HG02852 (cell line): ENCODE measurements around the gene SMG9.

ENCODE experiments used
- ATAC-seq: cut with Tn5 transposase; IDR thresholded peaks from one replicate; pipeline ENCODE4 v1.9.1; 2021; ENCODE audit warnings: mild to moderate bottlenecking, moderate library complexity; ENCODE audit not compliant: unreplicated experiment

SMG9 gene

DNA sequence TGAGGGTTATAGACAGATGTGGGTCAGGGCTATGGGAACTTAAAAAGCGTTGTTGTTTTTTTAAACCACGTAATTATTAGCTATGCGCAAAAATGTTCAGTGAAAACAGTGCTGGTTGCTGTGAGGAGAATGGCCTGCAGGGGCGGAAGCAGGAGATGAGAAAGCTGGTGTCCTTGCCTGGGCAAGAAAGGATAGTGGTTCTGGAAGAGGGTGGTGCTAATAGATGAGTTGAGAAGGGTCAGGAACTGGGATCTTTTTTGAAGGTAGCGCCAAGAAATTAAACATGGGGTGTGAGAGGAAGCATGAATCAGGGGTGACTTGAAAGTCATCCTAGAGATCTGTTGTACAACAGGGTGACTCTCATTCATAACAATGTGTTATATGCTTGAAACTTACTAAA lies 4.8 kb upstream of the SMG9 start:
- no peak for ATAC-seq

DNA sequence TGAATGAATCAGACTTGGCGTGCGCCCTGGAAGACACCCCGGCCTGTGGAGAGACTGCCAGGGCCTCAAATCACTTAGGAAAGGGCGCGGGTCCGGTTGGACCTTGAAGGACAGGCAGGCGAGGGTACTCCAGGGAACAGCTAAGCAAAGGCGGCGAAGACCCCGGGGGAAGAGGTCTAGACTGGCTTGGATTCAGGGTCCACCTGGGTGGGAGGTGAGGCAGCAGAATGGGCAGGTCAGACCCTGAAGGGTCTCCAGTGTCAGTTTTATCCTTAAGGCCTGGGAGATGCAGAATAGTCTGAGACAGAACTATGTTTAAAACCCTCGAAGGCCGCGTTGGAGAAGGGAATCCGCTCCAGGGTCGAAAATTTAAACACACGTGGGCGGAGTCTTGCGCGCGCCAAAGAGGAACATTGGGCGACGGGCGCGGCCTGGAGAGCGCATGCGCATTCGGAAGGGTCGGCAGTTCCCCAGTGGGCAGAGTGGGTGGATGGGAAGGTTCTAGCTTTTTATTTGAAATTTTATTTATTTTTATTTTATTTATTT lies 567 bp upstream of the SMG9 start:
- no peak for ATAC-seq

DNA sequence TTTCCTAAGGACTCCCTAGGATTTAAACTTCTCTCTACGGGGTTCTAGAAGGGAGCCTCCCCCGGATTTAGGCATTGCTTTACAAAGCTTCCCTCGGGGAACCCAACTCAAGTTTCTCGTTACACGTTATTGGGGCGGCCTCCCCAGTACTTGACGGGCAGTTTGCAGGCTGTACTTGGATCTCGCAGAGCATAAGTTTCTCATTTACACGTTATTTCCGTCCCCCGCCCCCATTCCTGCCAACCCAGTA lies 584 bp downstream of the SMG9 start:
- no peak for ATAC-seq

DNA sequence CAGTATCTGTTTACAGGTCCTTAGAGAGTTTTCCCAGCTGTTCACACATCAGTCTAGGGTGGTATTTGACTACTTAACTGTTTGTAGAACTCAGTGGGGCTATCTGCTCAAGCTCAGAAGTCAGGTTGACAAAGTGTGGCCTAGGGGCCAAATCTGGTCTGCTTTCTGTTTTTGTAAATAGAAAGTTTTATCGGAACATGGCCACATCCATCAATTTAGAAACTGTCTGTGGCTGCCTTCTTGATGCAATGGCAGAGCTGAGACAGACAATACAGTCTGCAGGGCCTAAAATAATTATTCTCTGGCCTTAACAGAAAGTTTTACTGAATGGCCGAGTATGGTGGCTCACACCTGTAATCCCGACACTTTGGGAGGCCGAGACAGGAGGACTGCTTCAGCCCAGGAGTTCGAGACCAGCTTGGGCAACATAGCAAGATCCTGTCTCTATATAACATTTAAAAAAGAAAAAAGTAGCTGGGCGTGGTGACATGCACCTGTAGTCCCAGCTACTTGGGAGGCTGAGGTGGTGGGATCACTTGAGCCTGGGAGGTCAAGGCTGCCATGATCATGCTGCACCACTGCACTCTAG lies 2.4 kb downstream of the SMG9 start:
- ATAC-seq = no peak

DNA sequence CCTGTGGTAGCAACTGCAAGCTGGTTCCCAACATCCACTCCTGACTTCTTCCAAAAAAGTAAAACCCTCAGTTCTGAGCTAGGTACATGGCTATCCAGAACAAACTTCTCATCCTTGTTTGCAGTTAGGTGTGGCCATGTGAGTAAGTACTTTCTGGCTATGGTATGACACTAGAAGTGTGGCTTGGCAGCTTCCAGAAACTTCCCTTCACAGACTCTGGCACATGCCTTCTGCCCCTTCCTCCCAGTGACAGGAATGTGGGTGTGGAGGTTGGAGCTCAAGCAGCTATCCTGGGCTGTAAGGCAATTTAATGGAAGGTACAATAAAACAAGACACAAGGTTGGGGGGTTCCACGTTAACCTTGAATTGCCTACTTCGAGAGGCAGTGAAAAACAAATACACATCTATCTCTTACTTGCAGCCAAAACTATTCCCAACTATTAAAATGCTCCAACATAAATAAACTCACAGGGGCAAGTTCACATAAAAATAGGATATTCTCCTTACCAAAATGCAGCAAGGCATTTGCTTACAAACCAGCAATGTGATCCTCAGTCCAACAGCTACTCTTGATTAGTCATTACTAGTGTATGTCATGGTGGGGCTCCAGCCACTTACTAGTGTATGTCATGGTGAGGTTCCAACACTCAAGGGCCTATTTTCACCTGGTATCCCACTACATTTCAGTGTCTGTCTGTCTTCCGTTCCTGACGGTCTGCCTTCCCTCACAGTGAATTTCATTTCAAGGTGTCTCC lies 3.1 kb downstream of the SMG9 start:
- ATAC-seq = no peak

DNA sequence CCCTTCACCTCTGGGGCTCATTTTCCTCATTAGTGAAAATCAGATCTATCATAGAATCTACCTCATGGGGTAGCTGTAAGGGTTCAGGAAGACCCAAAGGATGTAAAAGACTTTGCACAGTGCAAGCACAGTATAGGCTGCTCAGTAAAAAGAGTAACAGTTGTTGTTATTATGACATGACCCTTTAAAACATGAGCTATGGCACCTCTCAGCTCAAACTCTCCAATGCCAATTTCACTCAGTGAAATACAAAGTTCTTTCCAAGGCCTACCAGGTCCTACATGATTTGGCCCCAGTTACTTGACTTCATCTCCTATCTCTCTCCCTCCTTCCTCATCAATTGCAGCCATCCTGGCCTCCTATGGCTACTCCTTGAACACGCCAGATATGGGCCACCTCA lies 4.9 kb downstream of the SMG9 start:
- ATAC-seq = no peak

DNA sequence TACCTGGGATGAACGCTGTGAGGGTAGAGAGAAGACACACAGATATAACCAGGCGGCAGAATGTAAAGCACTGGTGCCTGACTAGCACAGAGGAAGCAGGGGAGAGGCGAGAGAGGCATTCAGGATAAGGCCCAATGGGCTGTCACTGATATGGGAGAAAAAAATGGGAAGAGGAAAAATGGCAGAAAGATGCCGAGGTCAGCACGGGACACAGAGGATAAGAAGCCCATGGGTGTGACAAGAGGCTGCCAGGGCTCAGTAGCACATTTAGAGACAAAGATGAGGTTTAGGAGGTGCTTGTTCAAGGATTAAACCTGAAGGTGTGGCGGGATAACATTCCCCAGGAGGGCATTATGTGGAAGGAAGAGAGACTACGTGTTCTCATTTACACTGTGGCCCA lies 5.6 kb downstream of the SMG9 start:
- ATAC-seq = no peak

DNA sequence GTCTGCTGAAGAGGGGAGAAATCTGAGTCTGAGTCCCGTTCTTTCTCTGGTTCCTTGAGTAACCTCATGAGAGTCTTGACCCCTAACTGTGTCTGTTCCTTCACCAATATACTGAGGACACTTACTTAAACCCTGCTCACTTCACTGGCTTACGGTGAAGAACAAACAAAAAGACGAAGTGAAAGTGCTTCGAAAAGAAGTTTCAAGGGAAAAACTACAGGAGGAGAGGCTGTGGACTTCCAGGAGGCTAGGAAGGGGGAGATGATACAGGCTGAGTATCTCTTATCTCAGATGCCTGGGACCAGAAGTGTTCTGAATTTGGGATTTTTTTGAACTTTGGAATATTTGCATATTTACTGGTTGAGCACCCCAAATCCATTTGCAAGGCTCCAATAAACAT lies 6.1 kb downstream of the SMG9 start:
- ATAC-seq = no peak

DNA sequence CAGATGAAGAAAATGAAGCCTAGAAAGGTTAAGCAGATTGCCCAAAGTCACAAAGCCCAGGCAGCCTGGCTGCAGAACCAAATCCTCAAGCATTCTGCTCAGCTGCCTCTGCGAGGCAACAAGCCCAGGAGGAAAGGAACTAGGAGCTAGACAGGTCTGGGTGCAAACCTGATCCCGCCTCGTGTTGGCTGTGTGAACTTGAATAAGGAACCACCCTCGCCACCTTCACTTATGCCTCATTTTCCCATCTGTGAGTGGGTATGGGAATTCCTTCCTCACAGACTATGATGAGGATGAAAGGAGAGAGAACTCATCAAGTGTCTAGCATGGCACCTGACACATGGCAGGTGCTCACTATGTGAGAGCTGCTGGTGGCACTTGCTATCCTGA lies 6.6 kb downstream of the SMG9 start:
- no peak for ATAC-seq

DNA sequence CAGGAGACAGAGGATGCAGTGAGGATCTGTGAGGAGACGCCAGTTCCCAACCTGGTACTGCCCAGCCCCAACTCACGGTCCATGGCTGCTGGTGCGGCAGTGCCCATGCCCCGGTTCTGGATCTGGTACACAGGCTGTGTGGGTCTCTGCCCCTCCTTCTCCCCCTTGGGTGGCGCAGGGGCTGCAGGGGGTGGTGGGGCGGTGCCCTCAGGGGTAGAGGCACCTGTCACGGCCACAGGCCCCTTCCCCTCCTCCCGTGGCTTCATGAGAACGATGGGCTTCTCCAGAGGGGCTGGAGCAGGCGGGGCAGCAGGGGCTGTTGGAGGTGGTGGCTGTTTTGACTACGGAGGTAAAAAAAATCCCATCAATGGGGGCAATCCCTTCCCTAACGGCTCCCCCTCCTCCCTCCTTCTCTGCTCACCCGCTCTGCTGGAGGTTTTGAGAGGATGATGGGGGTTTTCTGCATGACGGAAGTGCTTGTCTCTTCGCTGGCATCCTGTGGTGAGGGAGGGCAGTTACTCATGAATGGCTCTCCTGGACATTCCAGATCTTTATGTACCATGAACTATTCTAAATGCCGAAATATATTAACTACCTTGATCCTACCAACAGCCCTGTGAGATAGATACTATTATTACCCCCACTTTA lies 7.1 kb downstream of the SMG9 start:
- ATAC-seq = no peak

DNA sequence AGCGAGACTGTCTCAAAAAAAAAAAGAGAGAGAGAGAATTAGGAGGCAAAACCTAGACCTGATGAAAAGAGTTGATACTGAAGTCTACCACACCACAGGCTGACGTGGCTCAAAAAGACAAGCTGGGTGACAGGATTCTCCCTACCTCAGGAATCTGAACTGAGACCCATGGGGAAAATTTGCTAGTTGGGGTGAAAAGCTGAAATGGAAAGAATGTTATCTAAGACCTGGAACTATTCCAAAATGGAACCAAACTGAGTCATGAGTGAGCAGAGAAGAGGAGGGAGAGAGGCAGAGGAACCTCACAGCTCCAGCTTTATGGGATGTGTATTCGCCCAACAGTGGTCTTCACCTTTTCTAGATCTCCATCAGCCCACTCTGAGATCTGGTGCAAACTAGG lies 11.7 kb downstream of the SMG9 start:
- no peak for ATAC-seq

DNA sequence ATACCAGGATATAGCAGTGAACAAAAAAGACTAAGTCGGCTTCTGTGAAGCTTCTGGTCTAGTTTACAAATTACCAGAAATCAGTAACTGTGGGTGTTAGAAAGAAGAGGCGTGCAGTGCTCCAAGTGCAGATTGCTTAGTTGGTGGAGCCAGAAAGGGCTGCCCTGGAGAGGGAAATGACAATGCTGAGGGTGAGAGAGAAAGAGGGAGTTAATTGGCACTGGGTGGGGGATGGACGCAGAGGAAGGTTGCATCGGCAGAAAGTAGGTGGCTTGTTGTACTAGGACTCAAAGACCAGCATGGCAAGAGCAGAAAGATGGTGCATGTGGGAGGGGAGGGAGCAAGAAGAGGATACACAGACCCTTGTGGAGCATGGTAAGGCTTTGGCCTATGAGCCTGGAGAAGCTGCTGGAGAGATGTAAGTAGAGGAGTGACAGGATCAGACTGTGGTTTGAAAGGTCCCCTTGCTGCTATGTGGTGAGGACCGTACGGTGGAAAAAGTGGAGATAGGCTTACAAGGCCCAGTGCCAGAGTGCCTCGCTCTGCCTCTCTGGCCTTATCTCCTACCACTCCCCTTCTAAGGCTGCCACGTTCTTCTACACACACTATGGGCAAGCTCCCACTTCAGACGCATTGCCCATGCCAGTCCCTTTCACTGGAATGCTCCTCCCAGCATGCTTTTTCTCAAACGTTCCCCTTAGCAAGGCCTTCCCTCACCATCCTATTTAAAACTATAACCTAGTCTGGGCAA lies 13.5 kb downstream of the SMG9 start:
- no peak for ATAC-seq

DNA sequence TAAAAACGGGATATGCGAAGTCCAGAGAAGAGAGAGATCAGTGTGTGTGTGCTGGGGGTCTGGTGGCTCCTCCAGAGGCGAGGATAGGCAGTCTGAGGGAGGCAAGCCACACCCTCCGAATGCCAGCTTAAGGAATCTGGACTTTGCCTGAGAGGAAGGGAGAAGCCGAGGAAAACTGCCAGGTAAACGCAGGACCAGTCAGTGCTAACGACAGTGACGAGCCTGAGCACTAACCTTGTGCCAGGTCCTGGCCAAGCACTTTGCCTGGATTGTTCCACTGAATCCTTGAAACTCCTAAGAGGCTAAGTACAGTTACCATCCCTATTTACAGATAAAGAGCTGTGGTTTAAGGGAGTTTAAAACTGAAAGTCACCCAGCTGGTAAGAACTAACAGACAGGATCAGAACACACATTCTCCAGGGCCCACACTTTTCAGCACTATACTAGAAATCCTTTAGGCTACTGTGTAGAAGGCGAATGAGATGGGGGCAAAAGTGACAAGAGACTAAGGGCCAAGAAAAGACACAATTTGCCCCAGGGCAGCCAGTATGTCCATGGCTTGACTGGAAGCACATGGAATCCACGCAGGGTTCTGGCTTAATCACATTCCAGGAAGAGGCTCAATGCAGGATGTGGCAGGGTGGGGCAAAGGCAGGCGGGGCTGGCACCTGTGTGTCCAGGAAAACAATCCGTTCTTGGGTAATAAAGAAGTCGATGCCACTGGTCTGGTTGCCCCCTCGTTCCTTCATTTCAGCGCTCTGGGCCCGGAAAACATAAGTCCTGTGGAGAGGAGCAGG lies 15.1 kb downstream of the SMG9 start:
- ATAC-seq = no peak

DNA sequence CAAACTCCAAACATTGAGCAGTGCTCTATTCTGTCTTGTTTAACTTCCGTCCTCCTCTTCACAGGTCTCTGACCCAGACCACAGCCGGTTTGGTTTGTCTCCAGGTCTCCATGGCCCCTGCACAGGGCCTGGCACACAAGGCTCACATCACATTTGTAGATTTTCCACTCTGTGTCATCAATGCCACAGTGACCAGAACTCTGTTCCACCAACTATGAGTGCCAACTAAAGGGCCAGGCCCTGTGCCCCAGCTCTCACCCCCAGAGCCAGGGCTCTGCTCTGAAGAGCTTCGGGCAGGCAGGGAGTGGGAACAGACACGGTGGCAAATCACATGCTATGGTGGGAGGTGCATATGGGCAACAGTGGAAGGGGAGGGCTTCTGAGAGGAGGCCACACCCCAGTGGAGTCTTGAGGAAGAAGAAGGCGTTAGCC lies 16.0 kb downstream of the SMG9 start:
- no peak for ATAC-seq

DNA sequence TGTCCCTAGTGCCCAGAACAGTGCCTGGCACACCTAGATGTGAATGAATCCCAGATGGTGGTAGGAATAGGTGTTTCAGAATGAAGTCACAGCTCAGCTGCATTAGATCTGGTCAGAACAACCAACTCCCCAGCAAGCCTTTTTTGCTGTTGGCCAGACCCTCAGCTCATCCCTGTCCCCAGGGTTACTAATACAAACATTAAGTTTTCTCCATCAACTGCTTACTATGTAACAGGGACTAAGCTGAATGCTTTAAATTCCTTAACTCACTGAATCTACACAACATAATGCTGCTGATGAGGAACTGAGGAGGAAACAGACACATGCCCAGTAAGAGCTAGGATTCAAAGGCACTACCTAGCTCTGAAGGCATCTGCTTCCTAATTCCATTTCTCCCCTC lies 18.8 kb downstream of the SMG9 start:
- ATAC-seq = no peak

DNA sequence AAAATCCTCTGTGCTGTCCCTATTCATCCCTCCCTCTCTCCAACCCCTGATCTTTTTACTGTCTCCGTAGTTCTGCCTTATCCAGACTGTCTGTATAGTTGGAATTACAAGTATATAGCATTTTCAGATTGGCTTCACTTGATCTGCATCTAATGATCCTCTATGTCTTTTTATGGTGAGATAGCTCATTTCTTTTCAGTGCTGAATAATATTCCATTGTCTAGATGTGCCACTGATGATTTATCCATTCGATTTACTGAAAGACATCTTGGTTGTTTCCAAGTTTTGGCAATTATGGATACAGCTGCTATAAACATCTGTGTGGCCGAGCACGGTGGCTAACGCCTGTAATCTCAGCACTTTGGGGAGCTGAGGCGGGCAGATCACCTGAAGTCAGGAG lies 19.7 kb downstream of the SMG9 start:
- no peak for ATAC-seq

DNA sequence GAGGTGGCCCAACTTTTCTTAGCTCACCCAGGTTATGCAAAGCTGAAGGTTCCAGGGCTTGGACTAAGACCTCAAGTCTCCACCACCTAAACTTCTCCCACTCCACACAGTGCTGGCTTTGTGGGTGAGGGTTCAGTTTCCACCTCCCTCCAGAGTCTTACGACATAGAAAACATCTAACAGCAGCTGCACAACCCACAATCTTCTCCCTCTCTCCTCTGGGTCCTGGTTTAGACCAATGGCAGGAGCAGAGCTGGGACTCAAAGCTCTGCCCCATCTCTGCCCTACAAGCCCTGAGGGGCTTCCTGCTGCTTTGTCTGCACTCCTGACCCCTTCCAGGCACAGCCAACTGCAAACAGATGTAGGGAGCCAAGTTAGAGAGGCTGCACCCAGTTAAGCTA lies 22.9 kb downstream of the SMG9 start:
- ATAC-seq = no peak

DNA sequence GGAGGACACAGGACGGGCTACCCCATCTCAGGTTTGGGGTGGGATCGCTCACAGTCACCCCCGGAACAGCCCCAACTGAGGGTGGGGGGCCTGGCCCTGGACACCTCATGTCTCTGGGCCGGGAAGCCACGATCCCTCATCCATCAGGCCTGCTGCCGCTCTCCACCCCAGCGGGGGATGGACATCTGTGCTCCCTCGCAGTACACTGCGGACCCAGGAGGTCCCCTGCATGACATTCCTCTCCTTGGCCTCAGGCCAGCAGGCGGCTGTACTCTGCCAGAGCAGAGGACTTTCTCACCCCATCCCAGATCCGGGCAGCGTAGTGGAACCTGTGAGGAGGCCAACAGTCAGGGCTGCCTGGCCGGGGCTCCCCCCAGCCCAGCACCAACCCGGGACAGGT lies 23.4 kb downstream of the SMG9 start:
- ATAC-seq = no peak

DNA sequence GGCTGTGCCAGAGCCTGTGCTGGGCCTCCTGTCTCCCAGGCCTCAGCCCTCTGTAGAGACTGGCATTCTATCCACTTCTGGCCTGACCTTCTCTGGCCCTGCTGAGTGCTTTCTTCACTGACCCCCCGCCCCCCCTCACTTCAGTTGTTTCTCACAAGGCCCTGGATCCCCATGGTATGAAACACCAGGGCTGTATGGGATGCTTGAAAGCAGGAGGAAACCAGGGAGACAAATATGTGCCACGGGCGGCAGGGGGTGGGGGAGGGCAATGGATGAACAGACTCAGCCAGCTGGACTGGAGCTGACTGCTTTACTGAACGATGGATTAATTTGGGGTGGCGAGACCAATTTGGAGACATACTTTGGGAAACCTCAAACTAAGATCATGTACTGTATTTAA lies 24.8 kb downstream of the SMG9 start:
- ATAC-seq = no peak

DNA sequence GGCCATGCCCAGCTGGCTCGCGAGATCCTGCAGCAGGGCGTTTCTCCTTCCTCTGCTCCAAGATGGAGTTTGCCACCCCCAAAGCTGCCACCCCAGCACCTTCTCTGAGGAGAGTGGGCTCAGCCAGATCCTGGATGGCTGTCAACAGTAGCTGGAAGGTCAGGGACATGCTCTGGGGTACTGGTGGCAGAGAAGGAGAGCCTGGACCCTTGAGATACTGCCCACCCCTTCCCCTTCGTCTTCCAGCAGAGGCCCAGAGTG lies 27.2 kb downstream of the SMG9 start:
- no peak for ATAC-seq
